NB4 (cell line): Measurements from ENCODE around the gene CD200R1L.

Experiments
- DNase-seq: peaks from one replicate; pipeline ENCODE4 v3.0.0; 2010; ENCODE audit warnings: low read depth
- H3K4me3 ChIP-seq: one replicate; pipeline ENCODE4 v1.5.1; 2011; ENCODE audit warnings: mild to moderate bottlenecking, low read depth, low read length, moderate library complexity
- CTCF ChIP-seq: IDR thresholded peaks from one replicate; pipeline ENCODE4 v1.5.1; 2012; ENCODE audit warnings: low read depth, low read length
- MYC ChIP-seq: IDR thresholded peaks from 2 replicates; pipeline ENCODE4 v1.6.1; 2011; ENCODE audit warnings: low read depth, low read length
- POLR2A ChIP-seq: IDR thresholded peaks from 2 replicates; pipeline ENCODE4 v1.6.1; 2011; ENCODE audit warnings: mild to moderate bottlenecking; ENCODE audit not compliant: insufficient read length; ENCODE audit errors: extremely low read depth
- TF ChIP-seq, protein P1 (sequence below): IDR thresholded peaks from 2 replicates; pipeline ENCODE4 v1.6.1; 2011; ENCODE audit warnings: low read depth, low read length

The CD200R1L gene

GRCh38 chr3:112811131-112811884 lies 35.4 kb downstream of the CD200R1L start:
- no peak overlapping the region for H3K4me3 ChIP-seq
- TF ChIP-seq, protein P1, sequence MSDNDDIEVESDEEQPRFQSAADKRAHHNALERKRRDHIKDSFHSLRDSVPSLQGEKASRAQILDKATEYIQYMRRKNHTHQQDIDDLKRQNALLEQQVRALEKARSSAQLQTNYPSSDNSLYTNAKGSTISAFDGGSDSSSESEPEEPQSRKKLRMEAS: no peak
- TF ChIP-seq MYC (no peak), POLR2A (no peak), CTCF (no peak)
- DNase-seq: peak; percentile 18

DNA sequence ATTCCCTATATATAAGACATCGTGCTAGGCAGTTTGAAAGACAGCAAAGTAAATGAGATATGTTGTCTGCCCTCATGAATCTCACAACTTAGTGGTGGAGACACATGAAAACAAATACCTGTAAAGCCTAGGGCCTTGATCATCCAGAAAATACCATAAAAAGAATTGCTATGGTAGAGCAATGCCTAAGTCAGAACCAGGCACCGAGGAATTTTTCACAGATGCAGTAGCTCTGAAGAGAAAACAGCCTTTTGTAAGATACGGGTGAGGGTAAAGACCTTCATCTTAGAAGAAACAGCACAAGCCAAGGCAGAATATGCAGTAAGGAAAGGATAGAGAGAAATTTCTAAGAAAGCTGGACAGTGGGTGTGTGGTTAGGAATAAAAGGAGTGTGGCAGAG lies 36.1 kb downstream of the CD200R1L start:
- TF ChIP-seq CTCF (no peak), POLR2A (no peak), MYC (no peak)
- TF ChIP-seq, protein P1: no peak
- H3K4me3 ChIP-seq: no peak overlapping the region

DNA sequence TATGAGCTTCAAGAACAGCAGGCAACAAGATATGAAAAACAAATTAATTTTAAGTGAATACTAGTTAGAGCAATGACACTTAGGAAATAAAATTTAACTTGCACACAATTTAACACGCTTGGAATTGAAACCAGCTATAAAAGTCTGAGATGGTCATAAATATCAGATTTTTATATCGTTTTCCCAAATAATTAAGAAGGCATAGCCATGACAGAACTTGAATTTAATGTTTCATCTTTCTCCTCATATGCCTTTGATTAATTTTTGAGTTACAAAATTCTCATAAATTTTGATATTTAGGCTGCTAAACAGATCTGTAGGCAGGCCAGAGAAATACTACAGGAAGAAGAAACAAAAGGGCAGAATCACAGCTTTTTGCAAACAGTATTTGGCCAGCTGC lies 38.5 kb downstream of the CD200R1L start:
- no peak for DNase-seq
- no peak overlapping the region for H3K4me3 ChIP-seq
- TF ChIP-seq MYC: no peak
- no peak for TF ChIP-seq CTCF
- no peak for TF ChIP-seq POLR2A
- TF ChIP-seq, protein P1: no peak

More for the DNA sequence above, 36.1 kb downstream of the CD200R1L start:
- no peak for DNase-seq

GRCh38 chr3:112807685-112808084 lies 39.0 kb downstream of the CD200R1L start:
- no peak overlapping the region for H3K4me3 ChIP-seq
- DNase-seq: no peak
- TF ChIP-seq MYC: no peak
- TF ChIP-seq, protein P1: no peak
- no peak for TF ChIP-seq POLR2A
- TF ChIP-seq CTCF: no peak

- no peak overlapping the region for H3K4me3 ChIP-seq
- no peak for DNase-seq
- no peak for TF ChIP-seq POLR2A
- TF ChIP-seq, protein P1: no peak
- TF ChIP-seq CTCF: no peak
- TF ChIP-seq MYC: no peak
Measured at GRCh38 chr3:112806903-112807302, 39.8 kb downstream of the CD200R1L start.
